HG02763 (cell line): ENCODE data around the gene ARPC4.
"Not testable (repeated sequence)": the region's sequence is repeated elsewhere in the genome, so short reads cannot be mapped to it uniquely, and the experiment has no call there.

Experiments
- ATAC-seq: cut with Tn5 transposase; IDR thresholded peaks from one replicate; pipeline ENCODE4 v1.9.1; 2021; ENCODE audit warnings: mild to moderate bottlenecking, moderate library complexity; ENCODE audit not compliant: unreplicated experiment

ARPC4 gene

GRCh38 chr3:9817436-9817835, 24.6 kb downstream of the ARPC4 start:
- ATAC-seq: no peak

- ATAC-seq: no peak
These were observed 25.9 kb downstream of the ARPC4 start for GRCh38 chr3:9818666-9819335.

DNA sequence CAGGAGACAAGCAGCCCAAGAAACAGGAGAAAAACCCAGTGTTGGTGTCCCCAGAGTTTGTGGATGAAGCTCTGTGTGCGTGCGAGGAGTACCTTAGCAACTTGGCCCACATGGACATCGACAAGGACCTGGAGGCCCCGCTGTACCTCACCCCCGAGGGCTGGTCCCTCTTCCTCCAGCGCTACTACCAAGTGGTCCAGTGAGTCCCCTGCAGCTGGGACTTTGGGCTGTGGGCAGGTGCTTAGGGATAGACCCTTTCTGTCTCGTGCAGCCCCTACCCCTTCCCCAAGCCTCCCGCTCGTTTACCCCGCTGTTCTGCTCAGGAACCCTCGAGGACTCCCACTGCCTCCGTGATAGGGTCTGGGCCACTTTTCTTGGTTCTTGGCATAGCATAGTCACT, 27.7 kb downstream of the ARPC4 start:
- ATAC-seq: no peak

DNA sequence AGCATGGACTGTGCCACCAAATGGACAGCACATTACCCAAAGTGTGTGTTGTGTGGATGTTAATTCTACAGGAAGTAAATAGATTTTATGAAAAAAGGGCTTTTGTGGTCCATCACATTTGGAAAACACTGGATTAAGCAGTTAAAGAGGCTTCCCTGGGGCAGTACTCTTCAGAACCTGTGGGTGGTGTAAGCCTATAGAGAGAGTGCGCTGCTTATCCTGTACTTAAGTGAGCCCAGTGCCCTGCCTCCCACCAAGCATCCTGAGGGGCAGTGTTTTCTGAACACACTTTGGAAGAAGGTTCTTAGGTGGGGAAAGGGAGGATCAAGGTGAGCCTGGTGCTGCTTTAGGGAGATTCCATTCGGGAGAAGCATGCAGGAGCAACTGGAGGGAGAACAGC, 28.1 kb downstream of the ARPC4 start:
- no peak for ATAC-seq

GRCh38 chr3:9825451-9826040, 32.7 kb downstream of the ARPC4 start:
- no peak for ATAC-seq

DNA sequence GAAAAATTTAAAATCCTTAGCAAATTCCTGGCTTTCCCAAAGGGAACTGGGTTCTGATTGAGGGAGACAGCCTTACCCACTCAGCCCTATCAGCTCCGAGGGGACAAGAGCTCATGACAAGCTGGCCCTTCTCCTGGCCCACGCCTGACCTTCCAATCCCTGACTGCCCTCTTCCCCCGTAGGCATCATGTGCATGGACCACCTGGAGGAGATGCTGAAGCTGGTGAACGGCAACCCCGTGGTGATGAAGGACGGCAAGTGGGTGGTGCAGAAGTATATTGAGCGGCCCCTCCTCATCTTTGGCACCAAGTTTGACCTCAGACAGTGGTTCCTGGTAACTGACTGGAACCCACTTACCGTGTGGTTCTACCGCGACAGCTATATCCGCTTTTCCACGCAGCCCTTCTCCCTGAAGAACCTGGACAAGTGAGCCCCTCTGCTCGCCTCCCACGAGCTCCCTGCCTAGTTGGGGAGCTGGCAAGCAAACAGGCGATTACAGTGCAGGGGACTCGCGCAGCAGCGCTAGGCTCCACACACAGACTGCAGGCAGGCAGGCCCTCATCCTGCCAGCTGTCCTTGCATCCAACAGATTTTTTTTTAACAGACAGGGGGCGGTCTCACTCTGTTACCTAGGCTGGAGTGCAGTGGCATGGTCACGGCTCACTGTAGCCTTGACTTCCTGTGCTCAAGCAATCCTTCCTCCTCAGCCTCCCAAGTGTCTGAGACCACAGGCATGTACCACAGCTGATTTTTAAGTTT, 34.1 kb downstream of the ARPC4 start:
- no peak for ATAC-seq

DNA sequence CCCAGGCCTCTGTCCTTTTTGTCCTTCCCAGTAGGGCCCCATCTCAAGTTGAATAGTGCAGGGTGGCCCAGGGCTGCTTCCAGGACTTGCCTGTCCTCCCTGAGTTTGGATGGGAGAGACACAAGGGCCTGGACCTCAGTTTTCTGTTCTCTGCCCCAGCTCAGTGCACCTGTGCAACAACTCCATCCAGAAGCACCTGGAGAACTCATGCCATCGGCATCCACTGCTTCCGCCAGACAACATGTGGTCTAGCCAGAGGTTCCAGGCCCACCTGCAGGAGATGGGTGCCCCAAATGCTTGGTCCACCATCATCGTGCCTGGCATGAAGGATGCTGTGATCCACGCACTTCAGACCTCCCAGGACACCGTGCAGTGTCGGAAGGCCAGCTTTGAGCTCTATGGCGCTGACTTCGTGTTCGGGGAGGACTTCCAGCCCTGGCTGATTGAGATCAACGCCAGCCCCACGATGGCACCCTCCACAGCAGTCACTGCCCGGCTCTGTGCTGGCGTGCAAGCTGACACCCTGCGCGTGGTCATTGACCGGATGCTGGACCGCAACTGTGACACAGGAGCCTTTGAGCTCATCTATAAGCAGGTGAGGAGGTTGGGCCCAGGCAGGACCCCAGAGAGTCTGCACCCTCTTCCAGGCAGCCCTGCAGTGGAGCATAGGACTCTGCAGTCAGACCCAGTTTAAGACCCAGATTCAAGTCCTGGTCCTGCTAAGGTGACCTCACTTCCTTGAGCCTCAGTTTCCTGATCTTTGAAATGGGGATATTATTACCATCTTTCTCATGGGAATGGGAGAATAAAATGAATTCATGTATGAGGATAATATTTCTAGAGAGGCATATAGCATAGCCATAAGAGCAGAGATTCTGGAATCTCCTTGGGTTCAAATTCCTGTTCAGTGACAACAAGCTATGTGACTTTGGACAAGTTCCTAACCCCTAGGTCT, 36.2 kb downstream of the ARPC4 start:
- ATAC-seq: no peak

GRCh38 chr3:9831253-9831652, 38.4 kb downstream of the ARPC4 start:
- no peak for ATAC-seq

DNA sequence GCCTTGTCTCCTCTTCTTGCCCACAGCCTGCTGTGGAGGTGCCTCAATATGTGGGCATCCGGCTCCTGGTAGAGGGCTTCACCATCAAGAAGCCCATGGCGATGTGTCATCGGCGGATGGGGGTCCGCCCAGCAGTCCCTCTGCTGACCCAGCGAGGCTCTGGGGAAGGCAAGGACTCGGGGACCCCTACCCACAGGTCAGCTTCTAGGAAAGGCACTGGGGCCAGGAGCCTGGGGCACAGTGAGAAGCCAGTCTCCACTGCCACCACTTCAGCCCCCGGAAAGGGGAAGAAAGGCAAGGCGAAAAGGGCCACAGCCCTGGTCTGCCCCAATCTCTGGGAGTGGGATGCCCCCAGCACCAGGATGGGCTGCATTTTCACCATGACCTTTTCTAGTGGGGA, 40.2 kb downstream of the ARPC4 start:
- no peak for ATAC-seq

GRCh38 chr3:9834520-9835380, 41.9 kb downstream of the ARPC4 start:
- ATAC-seq: no peak

GRCh38 chr3:9837701-9838582, 45.1 kb downstream of the ARPC4 start:
- ATAC-seq: no peak

DNA sequence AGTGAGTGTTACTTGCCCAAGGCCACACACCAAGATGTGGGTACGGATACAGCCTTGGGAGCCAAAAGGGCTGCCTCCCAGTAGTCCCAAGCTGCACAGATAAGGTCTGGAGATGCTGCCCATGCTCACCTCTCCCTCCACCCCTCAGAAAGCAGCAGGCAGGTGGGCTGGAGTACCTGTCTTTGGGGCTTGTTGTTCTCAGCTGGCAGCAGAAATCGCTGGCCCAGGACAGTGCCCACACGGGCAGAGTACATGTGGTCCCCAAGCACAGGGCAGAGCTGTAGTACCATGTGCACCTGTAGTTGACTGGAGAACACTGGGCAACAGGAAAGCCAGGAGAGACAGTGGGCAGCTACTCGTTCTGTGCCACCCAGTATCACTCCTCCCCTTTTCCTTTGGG, 46.0 kb downstream of the ARPC4 start:
- no peak for ATAC-seq

DNA sequence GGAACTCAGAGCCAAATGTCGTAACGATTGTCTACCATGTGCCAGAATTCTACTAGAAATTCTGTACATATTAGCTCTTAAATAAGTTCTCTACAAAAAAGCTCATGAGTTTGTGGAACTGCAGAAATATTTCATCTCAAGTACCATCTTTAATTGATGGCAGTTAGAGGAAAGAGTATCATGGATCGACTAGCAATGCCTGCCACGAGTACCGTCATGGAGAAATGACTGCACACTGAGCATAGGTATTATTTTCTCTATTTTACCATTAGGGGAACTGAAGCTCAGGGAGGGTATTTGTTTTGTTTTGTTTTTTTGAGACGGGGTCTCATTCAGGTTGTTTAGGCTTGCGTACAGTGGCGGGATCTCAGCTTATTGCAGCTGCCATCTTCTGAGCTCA, 48.1 kb downstream of the ARPC4 start:
- no peak for ATAC-seq

- peak; percentile 98 for ATAC-seq
These were observed 51.0 kb downstream of the ARPC4 start, which contains the start of gene RPUSD3 for GRCh38 chr3:9843715-9844438. RPUSD3 (minus strand) TSS chr3:9844008; CDS start chr3:9843990, 18 bp downstream.

GRCh38 chr3:9846231-9846630, 53.3 kb downstream of the ARPC4 start:
- ATAC-seq: no peak

DNA sequence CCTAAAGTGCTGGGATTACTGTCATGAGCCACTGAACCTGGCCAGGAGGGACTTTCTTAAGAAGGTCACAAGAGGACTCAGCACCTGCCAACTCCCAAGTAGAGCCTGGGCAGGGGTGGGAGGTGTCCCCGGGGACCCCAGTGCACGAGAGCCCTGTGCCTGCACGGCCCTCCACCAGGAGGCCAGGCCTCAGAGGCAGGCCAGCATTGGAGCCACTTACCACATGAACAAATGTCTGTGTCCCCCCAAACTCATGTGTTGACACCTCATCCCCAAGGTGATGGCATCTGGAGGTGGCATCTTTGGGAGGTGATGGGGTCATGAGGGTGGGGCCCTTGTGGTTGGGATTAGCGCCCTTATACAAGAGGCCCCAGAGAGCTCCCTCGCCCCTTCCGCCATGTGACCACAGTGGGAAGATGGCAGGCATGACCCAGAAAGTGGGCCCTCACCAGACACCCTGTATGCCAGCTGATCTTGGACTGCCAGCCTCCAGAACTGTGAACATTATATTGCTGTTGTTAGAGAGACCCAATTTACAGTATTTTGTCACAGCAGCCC, 54.1 kb downstream of the ARPC4 start:
- no peak for ATAC-seq

DNA sequence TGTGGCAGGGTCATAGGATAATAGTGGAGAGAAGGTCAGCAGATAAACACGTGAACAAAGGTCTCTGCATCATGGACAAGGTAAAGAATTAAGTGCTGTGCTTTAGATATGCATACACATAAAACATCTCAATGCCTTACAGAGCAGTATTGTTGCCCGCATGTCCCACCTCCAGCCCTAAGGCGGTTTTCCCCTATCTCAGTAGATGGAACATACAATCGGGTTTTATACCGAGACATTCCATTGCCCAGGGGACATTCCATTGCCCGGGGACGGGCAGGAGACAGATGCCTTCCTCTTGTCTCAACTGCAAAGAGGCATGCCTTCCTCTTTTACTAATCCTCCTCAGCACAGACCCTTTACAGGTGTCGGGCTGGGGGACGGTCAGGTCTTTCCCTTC, 55.0 kb downstream of the ARPC4 start:
- ATAC-seq: not testable (repeated sequence)

DNA sequence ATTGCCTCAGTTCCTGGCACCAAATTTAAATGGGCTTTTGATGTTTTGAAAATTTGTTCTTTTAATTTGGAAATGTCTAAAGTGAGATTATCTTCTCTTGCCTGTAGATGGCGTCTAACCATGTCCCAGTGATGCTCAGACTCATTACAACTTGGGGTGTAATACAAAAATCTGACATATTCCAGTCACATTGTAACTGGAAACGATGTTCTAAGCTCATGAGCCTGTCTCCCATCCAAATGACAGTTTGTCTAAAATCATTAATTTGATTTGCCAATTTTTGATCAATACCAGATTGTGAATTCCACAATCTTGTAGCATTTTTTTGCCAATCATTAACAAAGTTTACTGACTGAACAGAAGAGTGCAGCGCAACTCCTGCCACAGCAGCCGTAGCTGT, 56.0 kb downstream of the ARPC4 start:
- not testable (repeated sequence) for ATAC-seq
